SH-SY5Y (cell line): Measurements from ENCODE around the gene PLEKHA7.

Source experiments
- GATA2 ChIP-seq: IDR thresholded peaks from 2 replicates; pipeline ENCODE4 v1.6.1; 2011; ENCODE audit warnings: mild to moderate bottlenecking, low read depth, low read length
- GATA3 ChIP-seq: IDR thresholded peaks from 2 replicates; pipeline ENCODE4 v1.6.1; 2011; ENCODE audit warnings: low read depth, mild to moderate bottlenecking, low read length, moderate library complexity

The PLEKHA7 gene

DNA sequence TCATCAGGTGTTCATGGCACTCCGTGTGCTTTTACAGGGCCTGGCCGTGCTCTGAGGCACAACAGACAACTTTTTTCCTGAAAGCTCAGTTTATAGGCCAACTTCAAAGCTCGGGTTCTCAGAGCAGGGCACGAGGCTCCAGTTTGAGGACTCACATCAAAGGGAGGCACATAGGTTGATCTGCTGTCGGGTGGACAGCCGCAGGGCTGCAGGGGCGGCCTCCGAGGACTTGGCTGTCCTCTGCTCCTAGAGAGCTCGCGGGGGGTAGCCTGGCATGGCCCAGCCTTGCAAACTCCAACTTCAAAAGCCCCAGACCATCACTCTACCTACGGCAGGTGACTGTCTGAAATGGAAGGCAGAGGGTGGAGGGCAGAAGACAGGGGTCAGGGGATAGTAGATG is 244.2 kb downstream of the PLEKHA7 start:
- TF ChIP-seq GATA2 = no peak
- TF ChIP-seq GATA3 = no peak

DNA sequence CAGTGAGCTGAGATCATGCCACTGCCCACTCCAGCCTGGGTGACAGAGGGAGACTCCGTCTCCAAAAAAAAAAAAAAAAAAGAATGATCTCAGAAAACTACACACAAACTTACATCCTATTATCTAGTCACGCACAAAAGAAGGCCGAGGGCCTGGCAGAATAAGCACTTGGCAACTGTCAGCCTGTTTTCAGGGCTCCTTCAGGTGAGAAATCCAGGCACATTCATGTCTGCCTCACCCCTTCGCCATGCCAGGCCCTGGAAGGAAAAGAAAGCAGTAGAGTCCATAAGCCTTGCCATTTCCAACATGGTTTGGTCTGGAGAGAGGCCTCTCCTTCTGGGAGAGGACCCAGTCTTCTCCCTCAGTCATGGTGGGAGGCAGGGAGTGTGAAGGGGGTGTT is 244.8 kb downstream of the PLEKHA7 start:
- TF ChIP-seq GATA3 (no peak), GATA2 (no peak)

DNA sequence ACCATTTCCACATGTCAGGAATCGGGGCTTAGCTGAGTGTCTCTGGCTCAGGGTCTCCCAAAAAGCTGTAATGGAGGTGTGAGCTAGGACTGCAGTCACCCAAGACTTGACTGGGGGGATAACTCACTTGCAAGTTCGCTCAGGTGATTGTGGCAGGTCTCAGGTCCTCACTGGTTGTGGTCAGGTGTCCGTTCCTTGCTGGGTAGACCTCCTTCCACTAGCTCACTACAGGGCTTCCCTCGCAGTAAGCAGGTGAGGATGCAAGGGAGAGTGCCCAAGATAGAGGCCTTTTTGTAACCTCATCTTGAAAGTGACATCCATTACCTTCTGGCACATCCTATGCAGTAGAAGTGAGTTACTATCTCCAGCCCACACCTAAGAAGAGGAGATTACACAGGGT is 246.3 kb downstream of the PLEKHA7 start:
- TF ChIP-seq GATA2 (no peak), GATA3 (no peak)

DNA sequence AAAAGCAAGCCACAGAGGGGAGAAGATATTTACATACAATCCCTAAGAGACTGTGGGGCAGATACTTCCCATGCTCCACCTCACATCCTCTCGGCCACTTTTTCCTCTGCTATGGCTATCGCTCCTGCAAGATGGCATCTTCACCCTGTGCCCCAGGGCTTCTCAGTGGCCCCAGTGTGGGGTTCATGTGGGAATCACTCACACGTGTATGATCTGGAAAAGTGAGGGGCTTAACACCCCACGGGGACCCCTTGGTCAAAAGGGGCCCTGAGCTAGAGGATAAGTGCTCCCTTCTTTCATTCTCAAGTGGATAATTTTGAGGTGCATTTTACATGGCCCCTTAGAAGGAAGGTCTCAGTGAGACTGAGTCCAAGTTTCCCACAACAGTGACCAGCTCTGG is 247.1 kb downstream of the PLEKHA7 start:
- no peak for TF ChIP-seq GATA2
- no peak for TF ChIP-seq GATA3

DNA sequence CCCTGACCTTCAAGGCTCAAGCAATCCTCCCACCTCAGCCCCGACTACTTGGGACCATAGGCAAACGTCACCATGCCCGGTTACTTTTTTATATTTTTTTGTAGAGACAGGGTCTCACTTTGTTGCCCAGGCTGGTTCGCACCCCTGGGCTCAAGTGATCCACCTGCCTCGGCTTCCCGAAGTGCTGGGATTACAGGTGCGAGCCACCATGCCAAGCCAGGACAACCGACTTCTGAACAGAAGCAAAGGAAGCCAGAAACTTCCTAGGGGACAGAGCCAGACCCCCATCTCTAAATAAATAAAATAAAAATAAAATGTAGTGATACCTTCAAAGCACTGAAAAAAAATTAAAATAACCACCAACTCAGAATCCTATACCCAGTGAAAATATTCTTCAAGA is 249.3 kb downstream of the PLEKHA7 start:
- no peak for TF ChIP-seq GATA3
- no peak for TF ChIP-seq GATA2

DNA sequence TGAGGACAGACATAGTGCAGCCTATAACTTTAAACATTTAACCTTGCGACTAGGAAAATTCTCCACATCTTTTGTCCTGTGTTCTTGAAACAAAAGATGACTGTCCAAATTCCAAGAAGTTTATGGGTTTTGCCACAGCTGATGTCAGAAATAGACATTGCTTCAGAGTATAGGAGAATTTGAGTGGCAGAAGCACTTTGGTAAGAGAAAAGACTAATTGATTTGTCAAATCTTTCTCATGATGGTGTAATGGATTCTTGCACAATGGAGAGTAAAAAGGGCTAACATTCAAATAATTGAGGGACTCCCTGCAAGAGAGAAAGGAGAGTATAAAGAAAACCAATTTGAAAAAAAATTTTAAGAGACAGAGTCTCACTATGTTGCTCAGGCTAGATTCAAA is 250.5 kb downstream of the PLEKHA7 start:
- TF ChIP-seq GATA3 = no peak

DNA sequence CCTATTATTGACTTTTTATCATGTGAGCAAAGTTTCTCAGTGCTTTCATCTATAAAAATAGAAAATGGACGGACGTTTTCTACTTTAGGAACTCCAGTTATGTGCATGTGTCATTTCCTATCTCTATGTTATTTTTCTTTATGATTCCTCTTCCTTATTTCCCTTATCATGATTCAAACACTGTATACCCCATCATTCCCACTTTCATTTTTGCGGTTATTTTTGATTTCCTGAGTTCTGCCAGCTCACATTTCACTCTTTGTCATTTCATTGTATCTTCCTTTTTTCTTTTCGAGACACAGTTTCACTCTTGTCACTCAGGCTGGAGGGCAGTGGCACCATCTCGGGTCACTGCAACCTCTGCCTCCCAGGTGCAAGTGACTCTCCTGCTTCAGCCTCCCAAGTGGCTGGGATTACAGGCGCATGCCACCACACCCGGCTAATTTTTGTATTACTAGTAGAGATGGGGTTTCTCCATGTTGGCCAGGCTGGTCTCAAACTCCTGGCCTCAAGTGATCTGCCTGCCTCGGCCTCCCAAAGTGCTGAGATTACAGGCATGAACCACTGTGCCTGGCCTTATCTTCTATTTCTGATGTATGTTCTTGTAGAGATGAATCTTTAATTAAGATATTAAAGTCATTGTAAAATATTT is 254.2 kb downstream of the PLEKHA7 start:
- TF ChIP-seq GATA2 (no peak), GATA3 (no peak)

DNA sequence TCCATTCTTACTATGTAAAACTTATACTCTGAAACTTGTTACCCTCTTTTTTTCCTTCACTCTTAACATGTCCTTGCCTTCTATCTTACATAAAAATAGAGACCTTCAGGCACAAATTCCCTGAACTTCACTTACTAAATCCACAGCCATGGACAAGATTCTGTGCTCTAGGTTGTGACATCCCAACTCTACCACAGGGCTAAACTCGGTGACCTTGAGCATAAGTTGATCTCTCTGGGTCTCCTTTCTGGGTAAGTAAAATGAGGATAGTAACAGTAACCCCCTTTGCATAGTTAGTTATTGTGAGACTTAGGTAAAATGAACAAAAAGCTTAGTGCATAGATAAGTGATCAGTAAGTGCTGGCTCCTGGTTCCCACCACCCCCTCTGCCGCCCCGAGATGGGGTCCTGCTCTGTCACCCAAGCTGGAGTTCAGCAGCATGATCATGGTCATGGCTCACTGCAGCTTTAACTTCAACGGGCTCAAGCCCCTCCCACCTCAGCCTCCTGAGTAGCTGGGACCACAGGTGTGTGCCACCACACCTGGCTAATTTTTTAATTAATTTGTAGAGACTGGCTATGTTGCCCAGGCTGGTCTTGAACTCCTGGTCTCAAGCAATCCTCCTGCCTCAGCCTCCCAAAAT is 255.7 kb downstream of the PLEKHA7 start:
- TF ChIP-seq GATA3 (no peak), GATA2 (no peak)

DNA sequence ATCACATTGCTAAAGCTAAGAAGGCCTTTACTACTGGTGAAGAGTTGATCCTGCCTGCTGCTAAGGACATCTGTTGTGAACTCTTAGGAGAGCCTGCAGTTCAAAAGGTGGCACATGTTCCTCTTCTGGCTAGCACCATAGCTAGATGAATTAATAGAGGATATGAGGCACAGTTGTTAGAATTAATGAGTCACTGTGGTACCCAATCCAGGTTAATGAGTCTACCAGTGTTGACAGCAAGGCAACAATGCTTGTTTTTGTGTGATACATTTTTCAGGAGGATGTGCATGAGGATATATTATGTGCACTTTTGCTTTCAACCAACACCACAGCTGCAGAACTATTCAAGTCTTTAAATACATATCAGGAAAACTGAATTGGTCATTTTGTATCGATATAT is 263.8 kb downstream of the PLEKHA7 start:
- TF ChIP-seq GATA3 (no peak), GATA2 (no peak)

DNA sequence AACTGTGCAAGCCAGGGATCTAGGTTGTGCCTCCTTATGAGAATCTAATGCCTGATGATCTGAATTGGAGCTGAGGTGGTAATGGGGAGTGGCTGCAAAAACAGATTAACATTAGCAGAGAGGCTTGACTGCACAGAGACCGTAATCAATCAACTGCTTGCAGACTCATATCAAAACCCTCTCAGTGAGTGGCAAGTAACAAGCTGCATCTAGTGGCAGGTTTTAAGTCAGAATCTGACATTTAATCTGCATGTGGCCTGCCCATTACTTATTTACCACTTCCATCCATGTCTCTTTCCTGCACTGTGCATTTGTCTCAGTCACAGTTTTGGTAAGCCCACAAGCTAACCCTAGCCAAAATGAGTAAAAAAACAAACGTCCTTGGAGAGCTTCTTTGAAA is 264.5 kb downstream of the PLEKHA7 start:
- no peak for TF ChIP-seq GATA3
- TF ChIP-seq GATA2 = no peak

DNA sequence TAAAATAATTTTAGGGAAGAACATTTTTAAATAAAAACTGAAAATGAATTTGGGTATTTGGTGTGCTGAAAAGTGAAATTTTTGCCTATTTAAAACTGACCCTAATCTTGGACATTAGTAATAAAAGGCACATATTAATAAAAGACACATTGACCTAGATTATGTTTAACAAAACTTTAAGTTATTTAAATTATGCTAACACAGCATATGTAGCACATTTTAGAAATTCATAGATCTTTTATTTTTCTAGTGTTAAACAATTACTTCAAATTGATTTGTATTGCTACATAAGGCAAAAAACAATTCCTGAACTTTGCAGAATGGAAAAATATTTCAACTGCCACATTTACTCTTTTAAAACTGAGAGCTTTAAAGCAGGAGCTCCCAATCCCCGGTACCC is 265.1 kb downstream of the PLEKHA7 start:
- TF ChIP-seq GATA3 (no peak), GATA2 (no peak)

DNA sequence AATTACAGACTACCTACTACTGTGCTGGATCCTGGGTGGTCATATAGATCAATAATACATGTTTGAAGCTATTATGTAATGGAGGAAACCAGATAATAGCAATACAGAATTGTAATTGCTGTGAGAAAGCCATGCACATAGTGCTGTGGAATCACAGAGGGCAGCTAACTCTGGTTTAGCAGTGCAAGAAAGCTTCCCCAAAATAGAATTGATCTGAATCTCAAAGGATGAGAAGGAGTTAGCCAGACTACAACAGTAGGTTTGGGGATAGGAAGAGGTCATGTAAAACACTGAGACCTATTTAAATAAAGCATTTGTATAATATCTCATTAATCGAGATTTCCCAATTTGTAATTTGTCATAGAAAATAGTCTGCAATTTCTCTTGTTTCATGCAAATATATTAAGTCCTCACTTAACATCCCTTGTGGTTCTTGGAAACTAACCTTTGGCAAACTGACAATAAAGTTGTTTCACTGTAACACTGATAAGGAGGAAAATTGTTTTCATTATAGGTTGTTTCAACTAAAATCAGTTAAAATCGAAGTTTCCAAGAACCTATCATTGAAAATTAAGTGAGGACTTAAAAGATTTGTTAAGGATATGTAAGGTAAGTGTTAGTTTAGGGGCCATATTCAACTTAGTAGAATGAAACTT is 268.1 kb downstream of the PLEKHA7 start:
- no peak for TF ChIP-seq GATA2
- TF ChIP-seq GATA3 = no peak

DNA sequence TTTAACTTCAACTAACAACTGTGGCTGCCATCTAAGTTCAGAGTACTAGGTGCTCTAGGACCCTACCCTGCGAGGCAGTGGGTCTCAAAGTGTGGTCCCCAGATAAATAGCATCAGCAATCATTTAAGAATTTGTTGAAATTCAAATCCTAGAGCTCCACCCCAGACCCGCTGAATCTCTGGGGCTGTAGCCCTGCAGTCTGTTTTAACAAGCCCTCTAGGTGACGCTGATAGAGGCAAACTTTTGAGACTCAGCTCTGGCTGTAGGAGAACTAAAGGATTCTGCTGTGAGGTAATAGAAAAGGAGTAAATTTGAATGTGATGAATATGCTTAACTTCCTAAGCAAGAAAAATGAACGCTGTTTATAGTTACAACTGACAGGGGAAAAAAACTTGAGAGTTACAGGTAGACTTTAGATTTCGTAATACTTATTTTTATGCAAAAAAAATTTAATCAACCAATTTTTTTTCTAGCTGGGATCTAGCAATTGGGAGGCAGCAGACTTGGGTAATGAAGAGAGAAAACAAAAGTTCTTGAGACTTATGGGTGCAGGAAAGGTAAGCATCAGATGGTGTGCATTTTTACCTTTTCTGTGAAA is 270.0 kb downstream of the PLEKHA7 start:
- TF ChIP-seq GATA2 = no peak
- no peak for TF ChIP-seq GATA3

DNA sequence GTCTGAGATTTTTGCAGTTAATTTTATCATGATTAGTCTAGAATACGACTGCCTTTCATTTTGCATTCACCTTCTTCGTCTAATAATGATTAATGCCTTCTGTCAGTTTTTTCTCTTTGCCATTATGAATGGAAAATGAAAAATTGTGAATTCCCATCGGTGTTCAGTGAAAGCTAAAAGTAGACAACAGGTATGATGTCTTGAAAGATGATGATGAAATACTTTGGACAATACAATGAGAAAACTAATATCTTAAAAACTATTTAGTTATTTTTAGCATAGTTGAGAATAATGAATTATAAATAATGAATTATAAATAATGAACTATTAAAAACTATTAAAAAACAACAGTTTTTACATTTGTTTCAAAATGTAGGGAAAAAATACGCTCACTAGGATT is 270.7 kb downstream of the PLEKHA7 start:
- no peak for TF ChIP-seq GATA2

DNA sequence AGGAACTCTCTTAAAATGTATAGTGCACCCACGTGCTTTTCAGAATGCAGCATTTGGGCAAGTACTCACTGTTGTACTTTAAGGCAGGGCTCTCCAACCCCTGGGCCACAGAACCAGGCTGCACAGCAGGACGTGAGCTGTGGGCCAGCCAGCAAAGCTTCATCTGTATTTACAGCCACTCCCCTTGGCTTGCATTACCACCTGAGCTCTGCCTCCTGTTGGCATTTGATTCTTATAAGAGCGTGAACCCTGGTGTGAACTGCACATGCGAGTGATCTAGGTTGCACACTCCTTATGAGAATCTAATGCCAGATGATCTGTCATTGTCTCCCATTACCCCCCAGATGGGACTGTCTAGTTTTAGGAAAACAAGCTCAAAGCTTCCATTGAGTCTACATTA is 272.7 kb downstream of the PLEKHA7 start:
- TF ChIP-seq GATA3 (no peak), GATA2 (no peak)
